DMS153 (cell line): ENCODE results near the gene MAD2L1.
"Not testable (repeated sequence)": the region's sequence is repeated elsewhere in the genome, so short reads cannot be mapped to it uniquely, and the experiment has no call there.

Experiments
- DNase-seq: peaks from one replicate; lab custom pipeline; 2025; lab: John Stamatoyannopoulos, UW

MAD2L1 gene

DNA sequence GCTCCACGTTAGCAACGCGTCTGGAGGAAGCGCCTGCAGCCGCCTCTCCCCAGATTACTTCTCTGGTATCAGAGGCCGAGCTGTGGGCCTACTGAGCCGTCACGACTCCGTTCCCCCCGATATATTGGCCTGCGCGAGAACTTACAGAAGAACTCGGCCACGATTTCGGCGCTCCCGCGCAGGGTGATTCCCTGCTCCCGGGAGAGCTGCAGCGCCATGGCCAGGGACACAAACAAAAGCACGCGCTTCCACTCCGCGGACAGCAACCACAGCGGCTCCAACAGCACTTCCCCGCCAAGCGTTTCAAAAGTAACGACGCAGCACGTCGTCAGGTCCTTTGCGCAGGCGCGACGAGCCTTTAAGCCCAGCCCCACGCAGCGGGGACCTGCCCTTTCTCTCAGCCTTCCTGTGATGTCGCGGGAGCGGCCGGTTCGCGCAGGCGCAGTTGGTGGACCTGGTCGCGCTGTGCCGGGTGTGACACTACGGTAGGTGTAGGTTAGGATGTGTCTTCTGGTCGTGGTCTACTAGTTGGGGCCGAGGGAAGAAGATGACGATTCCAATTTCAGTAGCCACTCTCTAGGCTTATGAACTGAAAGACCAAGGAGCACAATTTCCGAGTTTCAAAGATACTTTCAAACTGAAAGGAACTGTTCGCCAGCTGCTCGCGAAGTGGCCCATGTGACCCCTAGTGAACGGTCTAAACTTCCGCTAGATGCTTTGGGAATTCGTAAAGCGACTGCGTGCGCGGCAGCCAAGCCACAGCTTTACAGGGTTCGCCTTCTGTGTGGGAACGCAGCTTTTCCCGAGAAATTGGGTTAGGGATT lies at the start of gene MAD2L1:
MAD2L1 (minus strand) TSS at position 332 of the 824 bp plus-strand sequence; CDS start at position 218, 114 bp downstream.
- DNase-seq, result peak; percentile 97

DNA sequence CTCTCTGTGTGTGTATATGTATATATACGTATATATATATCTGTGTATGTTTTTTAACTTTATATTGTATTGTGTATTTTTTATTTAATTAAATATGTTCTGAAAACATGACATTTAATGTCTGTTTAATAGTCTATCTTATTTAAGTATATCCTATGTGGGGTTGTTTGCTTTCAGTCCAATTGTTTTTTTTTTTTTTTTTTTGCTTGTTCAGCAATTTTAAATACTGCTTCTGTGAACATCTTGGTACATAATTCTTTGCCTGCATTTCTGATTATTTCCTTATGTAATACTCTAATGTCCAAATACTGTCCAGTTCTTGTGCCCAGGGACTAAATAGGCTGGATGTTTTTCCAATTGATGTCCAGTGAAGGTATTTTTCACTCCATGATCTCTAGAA lies 45.1 kb upstream of the MAD2L1 start:
- no peak for DNase-seq

DNA sequence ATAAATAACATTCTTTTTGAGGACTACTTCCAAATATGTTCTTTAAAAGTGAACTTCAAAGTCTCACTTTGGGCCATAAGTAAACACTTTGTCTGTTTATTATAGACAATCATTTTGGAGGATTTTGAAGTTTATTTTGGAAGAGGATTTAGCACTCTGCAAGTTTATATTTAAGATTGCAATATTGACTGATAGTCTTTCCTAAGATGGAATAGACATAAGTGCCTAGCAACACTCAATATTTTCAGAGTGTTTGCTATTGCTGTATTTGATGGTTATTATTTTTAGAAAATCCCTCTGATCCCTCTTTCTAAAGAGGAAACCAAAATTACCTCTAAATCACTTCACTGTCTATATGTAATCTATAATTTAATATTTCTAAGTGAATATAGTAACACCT lies 42.8 kb upstream of the MAD2L1 start:
- DNase-seq, result no peak

DNA sequence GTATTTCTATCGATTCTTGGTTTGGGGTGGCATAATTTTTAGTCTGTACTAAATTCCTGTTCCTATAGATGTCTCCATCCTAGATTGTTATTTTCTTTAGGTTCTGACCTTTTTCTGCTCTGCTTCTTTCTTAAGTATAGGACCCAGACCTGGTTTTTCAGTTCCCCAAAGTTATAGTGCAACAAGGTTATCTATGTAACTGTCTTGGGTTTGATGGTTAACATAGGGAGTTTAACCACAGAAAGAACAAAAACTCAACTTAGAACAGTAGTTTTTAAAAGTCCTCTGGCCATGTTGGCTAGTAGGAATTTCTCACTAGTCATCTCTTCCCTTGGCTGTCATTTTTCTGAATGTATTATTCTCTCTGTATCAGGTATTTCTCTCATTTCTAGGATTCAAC lies 38.8 kb upstream of the MAD2L1 start:
- no peak for DNase-seq

DNA sequence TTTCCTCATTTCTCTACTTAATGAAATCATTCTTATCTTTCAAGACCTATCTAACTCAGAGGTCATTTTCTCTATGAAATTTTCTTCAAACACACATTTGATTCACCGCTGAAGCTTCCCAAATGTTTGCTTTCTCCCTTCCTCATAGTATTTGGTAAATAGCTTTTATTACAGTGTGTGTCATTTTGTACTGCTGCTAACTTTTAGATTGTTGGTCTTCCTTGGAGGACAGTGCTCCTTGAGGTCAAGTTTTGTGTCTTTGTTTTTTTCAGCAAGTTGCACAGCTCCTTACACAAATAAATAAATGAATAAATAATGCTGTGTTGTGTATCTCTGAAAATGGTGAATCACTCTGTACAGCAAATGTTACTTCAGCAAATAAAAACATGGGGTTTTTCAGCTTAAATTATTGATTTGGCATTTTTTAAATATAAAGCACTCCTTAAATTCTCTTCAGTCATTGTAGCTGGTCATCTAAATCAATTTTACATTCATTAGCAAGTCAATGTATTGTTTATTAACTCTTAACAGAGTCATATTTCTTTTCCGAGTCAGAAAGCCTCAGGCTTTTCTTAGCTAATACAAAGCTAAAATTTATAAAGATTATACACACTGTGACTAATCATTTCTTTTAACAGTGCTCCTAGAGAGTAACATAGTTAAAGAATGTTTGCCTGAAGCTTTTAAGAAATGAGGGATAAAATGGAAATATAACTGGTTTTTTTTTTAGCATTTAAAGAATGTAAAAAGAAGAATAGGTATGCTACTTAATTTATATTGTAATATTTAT lies 30.1 kb upstream of the MAD2L1 start:
- no peak for DNase-seq

DNA sequence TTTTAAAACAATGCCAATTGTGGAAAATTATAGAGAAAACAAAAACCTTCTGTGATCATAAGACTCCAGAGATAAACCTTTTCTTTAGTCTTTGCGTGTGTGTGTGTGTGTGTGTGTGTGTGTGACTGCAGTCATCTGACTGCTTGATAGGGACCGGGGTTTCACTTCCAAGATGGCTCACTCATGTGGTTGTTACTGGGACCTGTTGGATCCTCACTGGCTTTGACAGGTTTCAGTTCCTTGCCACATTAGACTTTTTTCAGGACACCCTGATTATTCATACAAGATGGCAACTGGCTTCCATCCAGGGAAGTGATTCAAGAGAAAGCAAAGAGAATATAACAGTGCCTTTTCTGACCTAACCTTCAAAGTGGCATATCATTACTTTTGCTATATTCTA lies 21.9 kb upstream of the MAD2L1 start:
- DNase-seq, result no peak

DNA sequence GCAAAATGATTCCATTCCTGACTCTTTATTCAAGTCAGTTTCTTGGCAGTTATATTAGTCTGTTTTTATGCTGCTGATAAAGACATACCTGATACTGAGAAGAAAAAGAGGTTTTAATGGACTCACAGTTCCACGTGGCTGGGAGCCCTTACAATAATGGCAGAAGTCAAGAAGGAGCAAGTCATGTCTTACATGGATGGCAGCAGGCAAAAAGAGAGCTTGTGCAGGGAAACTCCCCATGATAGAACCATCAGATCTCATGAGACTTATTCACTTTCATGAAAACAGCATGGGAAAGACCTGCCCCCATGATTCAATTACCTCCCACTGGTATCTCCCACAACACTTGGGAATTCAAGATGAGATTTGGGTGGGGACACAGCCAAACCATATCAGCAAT lies 21.4 kb upstream of the MAD2L1 start:
- DNase-seq, result not testable (repeated sequence)

DNA sequence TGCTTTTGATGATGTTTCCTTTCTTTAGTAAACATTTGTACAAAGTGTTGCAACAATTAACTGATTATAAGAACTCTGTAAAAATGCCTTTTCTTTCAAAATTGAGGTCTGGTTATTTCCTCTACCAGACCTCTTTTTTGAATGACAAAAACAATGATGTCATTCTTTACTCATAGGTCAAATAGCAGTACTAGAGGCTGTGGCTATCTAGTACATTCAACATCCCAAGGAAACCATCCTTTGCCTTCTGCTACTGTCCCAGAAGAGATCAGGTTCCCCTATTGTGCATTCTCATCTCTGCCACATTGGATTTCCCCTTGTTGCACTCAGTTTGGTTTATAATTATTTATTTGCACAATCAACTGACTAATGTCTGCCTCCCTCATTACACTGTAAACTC lies 19.1 kb upstream of the MAD2L1 start:
- no peak for DNase-seq

DNA sequence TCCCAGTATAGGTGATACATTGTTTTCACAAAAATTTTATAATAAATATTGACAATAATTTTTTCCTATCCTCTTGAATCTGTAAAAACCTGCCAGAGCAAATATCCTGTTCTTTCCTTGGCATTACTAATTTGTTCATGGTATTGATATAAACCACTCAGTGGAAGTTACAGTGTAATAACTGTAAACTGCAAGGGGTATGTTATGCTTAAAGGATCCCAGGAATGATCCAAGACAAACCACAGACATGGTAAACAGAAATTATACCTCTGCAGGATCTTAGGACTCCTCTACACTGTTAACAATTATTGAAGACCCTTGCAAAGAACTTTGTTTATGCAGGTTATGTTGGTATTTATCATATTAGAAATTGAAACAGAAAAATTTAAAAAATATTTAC lies 17.7 kb upstream of the MAD2L1 start:
- no peak for DNase-seq

DNA sequence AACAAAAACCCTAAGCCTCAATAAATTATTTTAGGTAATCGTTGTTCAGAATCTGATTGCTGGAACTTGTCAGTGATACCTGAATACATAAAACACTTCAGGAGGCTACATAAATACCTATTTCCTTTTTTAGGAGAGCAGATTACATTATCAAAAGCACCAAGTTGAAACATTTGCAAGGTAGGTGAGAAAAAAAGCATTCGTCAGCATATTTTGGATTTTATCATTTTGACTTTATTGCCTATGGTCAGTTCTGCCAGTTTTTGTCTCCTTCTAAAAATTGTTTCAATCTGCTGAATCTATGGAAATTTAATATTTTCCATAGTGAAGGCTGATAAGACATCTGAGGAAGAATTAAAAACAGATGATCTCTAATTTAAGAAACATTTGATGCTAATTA lies 16.5 kb upstream of the MAD2L1 start:
- DNase-seq, result no peak

DNA sequence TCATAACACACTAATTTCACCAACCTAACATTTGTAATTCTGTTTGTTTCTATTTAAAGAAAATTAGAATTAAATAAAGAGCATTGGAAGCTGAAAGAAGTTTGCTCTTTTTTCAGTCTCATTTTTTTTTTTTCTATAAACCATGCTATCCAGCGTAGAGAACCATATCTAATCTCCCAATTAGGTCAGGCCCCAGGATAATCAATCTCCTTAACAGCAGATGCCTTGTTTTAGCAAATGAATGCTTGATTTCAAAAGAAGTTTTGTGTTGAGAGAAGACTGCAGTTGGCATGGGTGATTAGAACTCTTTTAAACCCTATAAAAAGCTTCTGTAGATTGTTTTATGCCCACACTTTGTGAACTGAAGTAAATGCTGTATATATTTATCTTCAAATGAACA lies 15.6 kb upstream of the MAD2L1 start:
- no peak for DNase-seq

DNA sequence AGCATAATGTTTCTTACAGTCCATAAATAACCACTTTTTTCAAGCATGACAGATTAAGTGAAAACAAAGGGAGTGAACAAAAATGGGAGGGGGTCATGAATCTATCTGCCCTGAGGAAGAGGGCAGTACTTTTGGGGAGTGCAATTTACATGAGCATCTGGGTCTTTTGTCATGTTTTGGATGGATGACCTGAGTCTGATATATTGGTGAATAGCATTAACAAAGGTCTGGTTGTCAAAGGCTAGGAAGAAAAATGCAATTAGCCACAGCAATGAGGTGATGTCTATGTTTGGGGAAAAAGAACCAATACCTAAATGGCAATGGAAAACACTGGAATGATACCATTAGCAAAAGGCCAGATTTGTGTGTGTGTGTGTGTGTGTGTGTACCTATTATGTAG lies 15.1 kb upstream of the MAD2L1 start:
- no peak for DNase-seq

DNA sequence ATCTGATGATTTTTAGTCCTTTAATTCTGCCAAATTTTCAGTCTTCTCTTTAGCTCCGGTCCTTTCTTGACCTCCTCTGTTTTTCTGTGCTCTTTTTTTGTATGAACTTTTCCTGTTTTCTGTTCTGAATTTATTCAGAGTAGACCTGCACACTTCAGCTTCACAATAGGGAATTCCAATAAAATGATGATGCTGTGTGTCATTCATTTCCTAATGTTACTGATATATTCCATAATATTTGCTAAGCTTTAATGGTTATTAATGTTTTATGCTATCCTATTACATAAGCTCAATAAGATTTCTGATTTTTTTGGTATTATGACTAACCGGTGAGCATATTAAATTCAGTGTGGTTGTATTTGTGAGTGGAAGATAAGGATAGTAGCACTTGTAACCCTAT lies 13.9 kb upstream of the MAD2L1 start:
- DNase-seq, result no peak

DNA sequence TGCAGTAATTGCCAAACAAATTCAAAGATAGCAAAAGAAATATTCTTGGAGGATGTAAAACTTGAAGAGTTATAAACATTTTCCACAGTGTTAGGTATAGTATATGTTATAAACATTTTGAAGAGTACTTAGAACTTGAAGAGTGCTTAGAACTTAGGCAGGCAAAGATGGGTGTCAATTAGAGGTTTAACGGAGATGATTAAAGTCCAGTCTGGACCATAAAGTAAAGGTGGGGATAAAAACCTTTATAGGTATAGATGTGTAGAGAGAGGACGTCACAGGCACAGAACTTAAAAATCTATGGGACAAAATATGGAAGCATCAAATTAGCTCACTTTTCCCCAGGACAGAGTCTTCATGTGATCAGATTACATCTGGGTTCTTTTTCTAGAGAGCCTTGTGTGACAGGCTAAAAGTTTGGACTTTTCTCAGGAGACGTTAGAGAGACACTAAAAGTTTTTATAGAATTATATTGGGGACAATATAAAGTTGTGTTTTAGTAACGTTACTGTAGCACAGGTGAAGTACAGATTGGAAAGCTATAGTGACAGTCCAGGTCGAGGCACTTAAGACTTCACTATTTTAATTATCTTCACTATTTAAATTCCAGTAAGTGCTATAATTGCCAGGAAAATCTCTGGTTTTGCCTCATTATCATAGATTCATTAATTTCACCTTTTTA lies 13.3 kb upstream of the MAD2L1 start:
- DNase-seq, result no peak

DNA sequence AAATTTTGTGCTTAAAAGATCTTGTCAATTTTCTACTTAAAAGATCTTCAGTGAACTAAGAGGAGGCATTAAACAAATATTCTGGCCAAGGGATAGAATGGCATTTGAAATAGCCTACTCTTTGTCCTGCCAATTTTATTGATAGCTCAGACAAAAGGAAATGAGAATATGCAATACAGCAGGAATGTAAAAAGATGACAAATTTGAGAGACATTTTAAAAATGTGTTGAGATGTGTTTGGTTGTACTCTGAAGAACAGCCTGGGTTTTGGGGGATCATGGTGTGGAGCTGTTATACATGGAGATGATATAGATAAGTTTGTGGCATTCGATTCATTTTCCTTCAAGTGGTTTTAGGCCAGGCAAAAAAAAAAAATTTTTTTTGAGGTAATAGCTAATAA lies 11.6 kb upstream of the MAD2L1 start:
- DNase-seq, result no peak

DNA sequence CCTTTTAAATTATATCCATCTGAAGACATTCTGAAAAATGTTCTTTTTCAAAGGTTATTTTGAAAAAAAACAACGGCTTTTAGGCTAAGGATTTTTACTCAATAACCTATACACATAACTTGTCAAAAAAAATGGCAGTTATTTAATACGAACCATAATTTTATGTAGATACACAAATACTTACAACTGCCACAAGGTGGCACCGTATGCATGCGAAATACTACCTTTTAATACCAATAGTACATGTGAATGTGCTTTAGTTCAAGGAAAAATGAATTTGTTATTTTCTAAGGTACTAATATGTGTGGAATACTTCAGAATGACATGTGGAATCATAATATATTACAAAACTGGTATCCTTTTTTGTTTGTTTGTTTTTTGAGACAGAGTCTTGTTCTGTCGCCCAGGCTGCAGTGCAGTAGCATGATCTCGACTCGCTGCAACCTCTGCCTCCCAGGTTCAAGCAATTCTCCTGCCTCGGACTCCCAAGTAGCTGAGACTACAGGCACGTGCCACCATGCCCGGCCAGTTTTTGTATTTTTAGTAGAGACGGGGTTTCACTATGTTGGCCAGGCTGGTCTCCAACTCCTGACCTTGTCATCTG lies 4.6 kb upstream of the MAD2L1 start:
- DNase-seq, result no peak

DNA sequence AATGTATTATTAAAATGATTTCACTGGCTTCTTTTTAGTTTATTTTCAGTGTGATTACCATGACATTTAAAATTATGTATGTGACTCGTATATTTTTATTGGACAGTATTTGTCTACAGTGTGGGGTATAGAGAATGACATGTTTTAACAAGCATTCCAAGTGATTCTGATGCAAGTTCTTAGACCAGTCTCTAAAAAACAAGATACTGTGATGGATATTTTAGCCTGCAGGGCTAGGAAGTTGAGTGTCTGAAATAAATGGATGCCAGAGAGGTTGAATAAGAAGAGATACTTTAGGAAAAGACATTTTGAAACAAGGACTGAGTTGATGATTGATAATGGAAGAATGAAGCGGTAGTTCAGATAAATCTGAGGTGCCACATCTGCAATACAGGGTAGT lies 3.5 kb upstream of the MAD2L1 start:
- DNase-seq, result no peak

DNA sequence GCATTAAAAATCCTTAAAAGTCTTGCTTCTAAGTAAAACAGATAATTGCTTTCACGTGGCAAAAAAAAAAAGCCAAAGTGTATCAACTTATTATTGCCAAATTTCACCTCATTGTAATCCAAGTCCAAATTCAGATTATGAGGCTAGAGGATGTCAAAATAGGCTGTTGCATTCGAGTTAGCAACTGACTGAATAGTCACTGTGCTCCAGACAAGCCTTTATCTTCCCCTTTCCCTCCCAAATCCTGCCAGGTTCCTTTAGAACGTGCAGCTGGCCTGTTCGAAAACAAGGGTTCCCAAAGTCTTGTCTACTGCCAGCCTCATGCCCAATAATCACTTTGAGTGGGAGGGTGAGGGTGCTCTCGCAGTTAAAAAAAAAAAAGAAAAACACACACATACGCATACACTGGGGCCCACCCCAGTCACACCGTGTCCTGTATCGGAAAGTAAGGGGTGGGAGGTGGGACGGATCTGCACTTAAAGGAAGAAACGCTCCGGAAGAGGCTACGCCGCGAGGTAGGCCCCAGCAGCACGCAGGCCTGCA lies 603 bp downstream of the MAD2L1 start:
- DNase-seq, result no peak

DNA sequence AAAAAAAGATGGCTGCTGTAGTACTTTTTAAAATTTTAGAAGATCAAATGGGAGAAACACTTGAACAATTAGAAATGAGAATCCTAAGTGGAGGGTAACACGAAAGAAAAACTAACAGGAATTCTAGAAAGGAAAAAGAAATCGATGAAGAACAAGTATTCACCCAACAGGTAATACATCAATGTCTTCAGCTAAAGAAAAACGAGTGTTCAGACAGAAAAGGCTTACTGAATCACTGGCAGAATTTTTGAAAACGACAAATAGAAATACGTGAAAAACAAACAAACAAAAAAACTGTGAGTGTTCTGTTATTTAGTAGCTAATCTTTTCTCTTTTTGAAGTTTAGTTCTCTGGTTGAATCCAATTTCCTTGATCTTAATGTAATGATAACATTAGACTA lies 1.8 kb downstream of the MAD2L1 start:
- no peak for DNase-seq

DNA sequence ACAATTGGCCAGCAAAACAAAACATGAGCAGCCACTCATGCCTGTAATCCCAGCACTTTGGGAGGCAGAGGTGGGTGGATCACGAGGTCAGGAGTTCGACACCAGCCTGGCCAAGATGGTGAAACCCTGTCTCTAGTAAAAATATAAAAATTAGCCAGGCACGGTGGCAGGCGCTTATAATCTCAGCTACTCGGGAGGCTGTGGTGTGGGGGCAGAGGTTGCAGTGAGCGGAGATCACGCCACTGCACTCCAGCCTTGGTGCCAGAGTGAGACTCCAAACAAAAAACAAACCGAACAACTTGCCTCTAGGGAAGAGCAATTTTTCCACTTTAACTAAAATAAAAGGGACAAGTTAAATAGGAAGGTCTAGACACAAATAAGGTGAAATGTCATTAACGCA lies 2.9 kb downstream of the MAD2L1 start:
- DNase-seq, result not testable (repeated sequence)

DNA sequence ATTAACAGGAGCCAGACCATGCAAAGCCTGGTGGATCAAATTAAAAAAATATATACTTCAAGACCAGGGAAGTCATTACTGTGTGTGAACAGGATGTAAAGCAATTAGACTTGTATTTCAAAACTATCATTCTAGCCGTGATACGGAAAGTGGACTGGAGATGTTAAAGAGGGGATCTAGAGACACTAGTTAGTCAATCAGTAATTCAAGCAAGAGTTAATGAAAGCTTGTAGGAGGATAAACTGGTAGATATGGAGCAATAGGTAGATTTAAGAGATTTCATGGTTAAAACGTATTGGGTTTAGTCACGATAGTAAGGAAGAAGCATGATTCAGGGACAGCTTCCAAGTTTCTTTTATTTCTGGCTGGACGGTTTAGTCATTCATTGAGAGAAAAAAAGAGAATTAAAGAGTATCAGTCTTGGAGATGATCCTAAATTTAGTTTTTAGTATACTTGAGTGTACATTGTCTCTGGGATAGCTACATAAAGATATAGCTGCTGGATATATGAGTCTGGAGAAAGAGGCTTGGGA lies 3.9 kb downstream of the MAD2L1 start:
- DNase-seq, result no peak

DNA sequence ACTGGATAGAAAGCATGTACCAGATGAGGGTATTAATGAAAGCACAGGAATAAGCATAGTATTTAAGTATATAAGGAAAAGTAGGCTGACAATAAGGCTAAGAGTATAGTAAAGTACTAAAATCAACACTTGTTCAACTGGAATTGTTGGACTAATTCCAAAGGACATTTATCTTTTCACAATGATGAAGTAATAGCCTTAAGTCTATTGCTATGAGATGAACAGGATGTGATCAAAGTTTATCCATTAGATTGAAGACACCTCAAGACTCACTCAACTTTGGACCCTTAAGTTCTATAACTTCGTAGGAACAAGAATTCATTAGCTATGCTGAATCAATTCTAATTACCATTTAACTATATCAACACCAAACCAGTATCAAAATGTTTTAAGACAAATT lies 7.6 kb downstream of the MAD2L1 start:
- DNase-seq, result no peak
